Thyroid gland (tissue), 4 donors: ENCODE results near the gene KIF18A.

Source experiments
- CTCF ChIP-seq, 6 experiments: fragments of 200-600 bp in 3 of 6; fragments of 450-650 bp in 3 of 6; sonication (generic) in 3 of 6; IDR thresholded peaks; one replicate each; pipeline ENCODE4 v1.5.1; 2016 to 2019; ENCODE audit warnings: antibody characterized with exemption in 6 of 6, mild to moderate bottlenecking in 2 of 6, inconsistent platforms in 1 of 6, moderate library complexity in 1 of 6
- POLR2A ChIP-seq, 2 donors: fragments of 450-650 bp; IDR thresholded peaks; one replicate each; pipeline ENCODE4 v1.6.1; 2017; ENCODE audit warnings: antibody characterized with exemption in 2 of 2, mild to moderate bottlenecking in 2 of 2, moderate library complexity in 1 of 2

- TF ChIP-seq CTCF (IDR thresholded peaks at IDR 0.05) (no peak), POLR2A (IDR thresholded peaks at IDR 0.05) (no peak)
These were observed 38.3 kb upstream of the KIF18A start for GRCh38 chr11:28146123-28146751.
